Spleen (tissue), 11 donors: Measurements from ENCODE around the gene TRABD2B. TPM values are rescaled to one million over a fixed set of nuclear protein-coding genes. Genes with fewer than 3 reads are reported as not detected.

Experiments used
- DNase-seq: peaks from one replicate; pipeline ENCODE4 v3.0.0-alpha.2; 2020
- H3K27ac ChIP-seq, 8 donors: fragments of 200-600 bp; sonication (generic) in 7 of 8; 1 replicate in 4 of 8; 2 replicates in 4 of 8; pipeline versions ENCODE4 v1.5.0 to v1.8.0; 2016 to 2021; ENCODE audit warnings: inconsistent platforms in 4 of 8, mild to moderate bottlenecking in 4 of 8, moderate library complexity in 1 of 8
- H3K27me3 ChIP-seq, 7 donors: fragments of 200-600 bp; sonication (generic) in 6 of 7; replicated peaks in 1 of 7; 1 replicate in 4 of 7; 2 replicates in 3 of 7; pipeline versions ENCODE4 v1.5.0 to v1.8.0; 2016 to 2021; ENCODE audit warnings: inconsistent platforms in 3 of 7, mild to moderate bottlenecking in 1 of 7
- H3K36me3 ChIP-seq, 6 donors: fragments of 200-600 bp; sonication (generic) in 5 of 6; 1 replicate in 4 of 6; 2 replicates in 2 of 6; pipeline versions ENCODE4 v1.5.0 to v1.8.0; 2016 to 2021; ENCODE audit warnings: inconsistent platforms in 2 of 6
- H3K4me1 ChIP-seq, 6 donors: fragments of 200-600 bp; sonication (generic) in 5 of 6; 1 replicate in 3 of 6; 2 replicates in 3 of 6; pipeline versions ENCODE4 v1.5.0 to v1.8.0; 2016 to 2021; ENCODE audit warnings: inconsistent platforms in 3 of 6
- H3K4me3 ChIP-seq, 8 donors: fragments of 200-600 bp; sonication (generic) in 7 of 8; 1 replicate in 4 of 8; 2 replicates in 4 of 8; pipeline versions ENCODE4 v1.5.0 to v1.8.0; 2016 to 2021; ENCODE audit warnings: inconsistent platforms in 4 of 8, mild to moderate bottlenecking in 4 of 8, moderate library complexity in 2 of 8
- H3K9me3 ChIP-seq, 8 donors: fragments of 200-600 bp; sonication (generic) in 7 of 8; 1 replicate in 4 of 8; 2 replicates in 4 of 8; pipeline versions ENCODE4 v1.5.0 to v1.8.0; 2016 to 2021; ENCODE audit warnings: inconsistent platforms in 4 of 8
- POLR2A ChIP-seq, 3 donors: fragments of 450-650 bp; IDR thresholded peaks; one replicate each; pipeline ENCODE4 v1.5.1; 2017; ENCODE audit warnings: antibody characterized with exemption in 3 of 3, mild to moderate bottlenecking in 1 of 3
- POLR2AphosphoS5 ChIP-seq, 3 donors: sonication (generic); formaldehyde crosslinking; IDR thresholded peaks; one replicate each; pipeline ENCODE4 v1.5.1; 2017; ENCODE audit warnings: antibody characterized with exemption in 3 of 3
- WGBS, 5 donors: extraction: QIAGEN DNeasy Blood & Tissue Kit in 3 of 5; methylation state at CpG; one replicate each; pipeline versions ENCODE4 v1.1.5 to v1.1.7; 2013 to 2018; 5-methylcytosine and 5-hydroxymethylcytosine counted together
- intact Hi-C: fragments of 100-400 bp; cut with DNase I; formaldehyde crosslinking; loops from one replicate; pipeline ENCODE4 v1.15.0; 2023; ENCODE audit warnings: low total_unique reads
- polyA plus RNA-seq, 3 donors: library from polyadenylated mRNA; stranded (reverse); fragments of 200-250 nt; gene quantifications; one replicate each; pipeline ENCODE4 v1.2.1, GENCODE V29; 2013
- total RNA-seq, 7 donors: library from RNA; depleted of rRNA in 3 of 7; stranded (reverse); fragments of >200 nt in 3 of 7; fragmentation: NEBNext Ultra II Directional in 4 of 7; extraction: Animal tissue kit (Norgen Biotek cat#: 25700) in 4 of 7; gene quantifications; one replicate each; pipeline versions ENCODE4 v1.1.0 to v1.2.1, GENCODE V29; 2016 to 2021
- TF ChIP-seq, protein P1 (sequence below), 11 experiments: fragments of 200-600 bp in 7 of 11; fragments of 450-650 bp in 4 of 11; sonication (generic) in 4 of 11; IDR thresholded peaks in 8 of 11; conservative IDR thresholded peaks in 3 of 11; 1 replicate in 7 of 11; 2 replicates in 4 of 11; pipeline versions ENCODE4 v1.4.0 to v1.8.0; 2016 to 2021; ENCODE audit warnings: antibody characterized with exemption in 11 of 11, inconsistent platforms in 4 of 11, mild to moderate bottlenecking in 1 of 11
- donor health status: healthy with polysubstance abuse.
- donor health status: DM: no; HTN: no; CAD: no; lungs with moderate emphysema.
- donor health status: DM: no; HTN: no; CAD: no.
- donor health status: Bipolar disorder and iron deficiency.
- donor health status: healthy.
- donor health status: DM: no; HTN: no; CAD: no.
- donor health status: DM: yes; HTN: yes; CAD: no.

Gene TRABD2B
- total and polyA plus RNA-seq, 10 donors, result 0.11 to 3.5 (median 0.64) TPM

DNA sequence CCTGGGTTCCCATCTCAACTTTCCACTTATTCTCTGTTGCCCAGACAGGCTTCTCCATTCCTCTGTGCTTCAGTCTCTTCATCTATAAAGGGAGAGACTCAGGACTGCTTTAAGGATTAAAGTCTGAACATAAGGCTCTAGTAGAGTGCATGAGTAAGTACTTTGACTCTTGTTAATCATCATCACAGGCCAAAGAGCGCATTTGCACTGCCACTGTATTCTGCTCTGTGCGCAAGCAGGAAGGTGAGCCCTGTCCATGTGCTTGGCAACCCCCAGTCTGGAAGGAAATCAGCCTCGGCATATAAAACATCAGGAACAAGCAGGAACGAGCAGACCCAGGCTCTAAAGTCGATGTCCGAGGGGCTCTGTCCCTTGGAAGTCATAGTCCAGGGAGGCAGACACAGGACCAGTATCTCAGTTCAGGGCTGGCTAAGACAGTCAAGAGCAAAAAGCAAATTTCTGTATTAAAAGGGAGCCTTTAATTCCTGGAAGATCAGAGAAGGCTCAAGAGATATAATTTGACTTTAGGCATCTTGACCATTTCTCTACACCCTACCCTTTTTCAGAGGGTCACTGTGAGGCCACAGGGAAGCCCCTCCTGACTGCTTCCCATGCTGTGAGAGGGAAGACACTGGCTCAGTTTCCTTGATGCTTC, 131.2 kb downstream of the TRABD2B start:
- intact Hi-C loops, result no loop called here
- no peaks in the 10 kb centered on the region for H3K4me1 ChIP-seq
- H3K36me3 ChIP-seq, result no peaks in the 10 kb centered on the region
- no peaks in the 10 kb centered on the region for H3K9me3 ChIP-seq
- no peak overlapping the region for H3K4me3 ChIP-seq
- TF ChIP-seq, protein P1, sequence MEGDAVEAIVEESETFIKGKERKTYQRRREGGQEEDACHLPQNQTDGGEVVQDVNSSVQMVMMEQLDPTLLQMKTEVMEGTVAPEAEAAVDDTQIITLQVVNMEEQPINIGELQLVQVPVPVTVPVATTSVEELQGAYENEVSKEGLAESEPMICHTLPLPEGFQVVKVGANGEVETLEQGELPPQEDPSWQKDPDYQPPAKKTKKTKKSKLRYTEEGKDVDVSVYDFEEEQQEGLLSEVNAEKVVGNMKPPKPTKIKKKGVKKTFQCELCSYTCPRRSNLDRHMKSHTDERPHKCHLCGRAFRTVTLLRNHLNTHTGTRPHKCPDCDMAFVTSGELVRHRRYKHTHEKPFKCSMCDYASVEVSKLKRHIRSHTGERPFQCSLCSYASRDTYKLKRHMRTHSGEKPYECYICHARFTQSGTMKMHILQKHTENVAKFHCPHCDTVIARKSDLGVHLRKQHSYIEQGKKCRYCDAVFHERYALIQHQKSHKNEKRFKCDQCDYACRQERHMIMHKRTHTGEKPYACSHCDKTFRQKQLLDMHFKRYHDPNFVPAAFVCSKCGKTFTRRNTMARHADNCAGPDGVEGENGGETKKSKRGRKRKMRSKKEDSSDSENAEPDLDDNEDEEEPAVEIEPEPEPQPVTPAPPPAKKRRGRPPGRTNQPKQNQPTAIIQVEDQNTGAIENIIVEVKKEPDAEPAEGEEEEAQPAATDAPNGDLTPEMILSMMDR (IDR thresholded peaks at IDR 0.05 in 8 of 11, conservative IDR thresholded peaks at IDR 0.05 in 3 of 11), result no peak
- no peak for TF ChIP-seq POLR2AphosphoS5 (IDR thresholded peaks at IDR 0.05)
- no peak for TF ChIP-seq POLR2A (IDR thresholded peaks at IDR 0.05)
- no peak for DNase-seq
- 77 to 88% (median 83%) methylated on average over 6 of the region's 6 CpGs for WGBS, 5 donors
- H3K27ac ChIP-seq, result no peak overlapping the region
- peaks cover 0 to 15% (median 0%) of the 10 kb centered on the region in 7 donors for H3K27me3 ChIP-seq

DNA sequence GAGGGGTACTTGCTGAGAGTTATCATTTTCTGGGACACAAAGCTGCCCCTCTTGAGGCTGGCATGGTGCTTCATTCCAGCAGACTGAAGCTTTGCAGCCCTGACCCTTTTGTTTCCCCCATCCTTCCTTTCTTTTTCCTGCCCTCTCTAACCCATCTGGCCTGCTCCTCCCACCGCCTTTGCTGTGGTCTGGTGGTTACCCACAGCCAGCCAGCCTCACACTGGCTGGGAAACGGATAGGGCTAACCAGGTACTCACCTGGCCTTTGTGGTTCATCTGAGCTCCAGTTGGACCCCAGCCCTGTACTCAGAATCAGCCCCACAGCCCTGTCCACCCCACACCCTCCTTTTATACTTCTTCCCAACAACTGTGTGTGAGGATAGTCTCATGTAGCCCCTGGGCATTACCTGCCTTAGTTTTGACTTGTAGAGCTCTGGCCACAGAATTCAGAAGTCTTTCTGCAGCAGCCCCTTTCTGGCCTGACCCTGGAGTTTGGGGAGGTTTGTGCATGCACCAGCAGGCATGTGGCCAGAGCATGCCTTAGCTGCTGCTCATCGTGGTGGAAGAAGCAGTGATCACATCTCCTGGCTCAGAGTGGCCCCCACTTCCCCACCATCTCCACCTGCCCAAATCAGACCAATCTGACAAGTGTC, 138.0 kb downstream of the TRABD2B start:
- H3K4me1 ChIP-seq, result no peaks in the 10 kb centered on the region
- H3K36me3 ChIP-seq, result no peaks in the 10 kb centered on the region
- no peak for DNase-seq
- 9 to 32% (median 25%) methylated on average over 2 to 3 of the region's 3 CpGs for WGBS, 5 donors
- intact Hi-C loops, result no loop called here
- TF ChIP-seq POLR2A (IDR thresholded peaks at IDR 0.05), result no peak
- TF ChIP-seq POLR2AphosphoS5 (IDR thresholded peaks at IDR 0.05), result no peak
- TF ChIP-seq, protein P1 (IDR thresholded peaks at IDR 0.05 in 8 of 11, conservative IDR thresholded peaks at IDR 0.05 in 3 of 11), result no peak
- no peak overlapping the region for H3K4me3 ChIP-seq
- H3K9me3 ChIP-seq, result no peaks in the 10 kb centered on the region
- no peaks in the 10 kb centered on the region for H3K27me3 ChIP-seq
- no peak overlapping the region for H3K27ac ChIP-seq

DNA sequence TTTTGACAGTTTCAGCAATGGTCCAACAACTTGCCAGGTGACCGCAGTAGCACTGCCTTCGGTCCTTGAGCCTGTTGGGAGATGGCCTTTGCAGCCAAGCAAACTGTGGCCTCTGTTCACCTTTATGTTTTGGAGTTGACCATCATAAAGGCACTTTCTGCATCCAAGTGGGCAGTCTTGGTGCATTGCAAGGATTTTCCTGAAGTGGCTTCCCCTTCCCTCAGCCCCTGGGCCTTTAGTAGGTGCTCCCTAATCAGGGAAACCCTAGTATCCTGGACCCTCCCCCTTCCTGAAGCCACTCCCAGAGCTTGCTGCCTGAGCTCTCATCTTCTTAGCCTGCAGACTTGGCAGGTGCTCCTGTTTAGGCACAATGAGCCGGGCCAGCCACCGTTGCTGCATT, 140.2 kb downstream of the TRABD2B start:
- no peaks in the 10 kb centered on the region for H3K9me3 ChIP-seq
- TF ChIP-seq, protein P1 (IDR thresholded peaks at IDR 0.05 in 8 of 11, conservative IDR thresholded peaks at IDR 0.05 in 3 of 11), result no peak
- TF ChIP-seq POLR2AphosphoS5 (IDR thresholded peaks at IDR 0.05), result no peak
- no peak for TF ChIP-seq POLR2A (IDR thresholded peaks at IDR 0.05)
- no peaks in the 10 kb centered on the region for H3K4me1 ChIP-seq
- H3K27ac ChIP-seq, result no peak overlapping the region
- intact Hi-C loops, result no loop called here
- no peak overlapping the region for H3K4me3 ChIP-seq
- no peaks in the 10 kb centered on the region for H3K36me3 ChIP-seq
- 84 to 95% (median 91%) methylated on average over 2 to 4 of the region's 4 CpGs for WGBS, 5 donors
- no peaks in the 10 kb centered on the region for H3K27me3 ChIP-seq
- no peak for DNase-seq

DNA sequence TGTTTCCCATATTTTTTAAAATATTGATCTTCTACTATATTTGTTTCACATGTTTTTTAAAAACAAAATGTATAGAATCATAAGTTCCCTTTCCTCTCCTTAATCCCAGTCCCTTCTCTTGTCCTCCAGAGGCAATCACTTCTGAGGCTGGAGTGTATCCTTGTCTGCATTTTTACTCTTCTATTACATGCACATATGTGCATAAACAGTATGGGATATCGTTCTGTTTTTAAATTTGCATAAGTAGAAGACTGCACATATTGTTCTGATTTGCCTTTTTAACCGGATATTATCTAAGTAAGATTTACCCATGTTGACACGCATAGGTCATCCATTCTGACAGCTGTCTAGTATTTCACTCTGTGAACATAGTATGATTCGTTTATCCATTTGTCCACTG, 142.0 kb downstream of the TRABD2B start:
- Histone ChIP-seq H3K27ac (no peak overlapping the region), H3K36me3 (no peaks in the 10 kb centered on the region), H3K9me3 (no peaks in the 10 kb centered on the region), H3K4me1 (no peaks in the 10 kb centered on the region), H3K4me3 (no peak overlapping the region), H3K27me3 (no peaks in the 10 kb centered on the region)
- DNase-seq, result no peak
- intact Hi-C loops, result no loop called here
- TF ChIP-seq POLR2A (IDR thresholded peaks at IDR 0.05) (no peak), POLR2AphosphoS5 (IDR thresholded peaks at IDR 0.05) (no peak)
- TF ChIP-seq, protein P1 (IDR thresholded peaks at IDR 0.05 in 8 of 11, conservative IDR thresholded peaks at IDR 0.05 in 3 of 11), result no peak
- 76 to 90% (median 84%) methylated on average over 4 of the region's 4 CpGs for WGBS, 5 donors
